K562 (cell line): Measurements from ENCODE around the gene EDRF1. TPM values are rescaled to one million over a fixed set of nuclear protein-coding genes. Genes with fewer than 3 reads are reported as not detected.

Experiments
- ATAC-seq: fragments of 200-7000 bp; cut with Tn5 transposase; 3 replicates; pipeline ENCODE4 v1.9.1; 2020; ENCODE audit warnings: moderate library complexity
- BruUV-seq: library from RNA; stranded (reverse); fragments of 400-500 nt; replicated peaks from 2 replicates; lab custom pipeline; 2021; lab: Mats Ljungman, UMichigan
- CTCF ChIA-PET: fragments of 300-600 bp; formaldehyde crosslinking; extraction: SDS; loops from one replicate; lab custom pipeline; 2021; ENCODE audit warnings: low intra/inter-chr PET ratio; lab: Yijun Ruan, JAX
- POLR2A ChIA-PET: fragments of 300-600, 350-650 bp; sonication (Branson Sonifier 250); formaldehyde crosslinking; extraction: SDS; loops from one replicate; lab custom pipeline; 2021; ENCODE audit warnings: antibody characterized with exemption, inconsistent platforms; lab: Yijun Ruan, JAX
- DNase-seq, 4 experiments: peaks; one replicate each; pipeline versions ENCODE4 v3.0.0 to v3.0.0-alpha.2; 2011 to 2018; ENCODE audit warnings: low spot score in 3 of 4, mixed read lengths in 3 of 4; ENCODE audit errors: extremely low read depth in 1 of 4
- FAIRE-seq: peaks from 2 replicates; lab custom pipeline; 2011; peaks lifted over from hg19 to GRCh38; lab: Jason Lieb, UNC
- H2AFZ ChIP-seq: 2 replicates; pipeline ENCODE4 v1.6.0; 2011; ENCODE audit warnings: low read depth, low read length, control low read depth, inconsistent platforms
- H3K27ac ChIP-seq: fragments of 200-600 bp; 3 replicates; pipeline ENCODE4 v1.8.0; 2011; ENCODE audit warnings: low read depth, mild to moderate bottlenecking, control low read depth, inconsistent platforms, low read length, moderate library complexity, mixed read lengths; ENCODE audit errors: extremely low read depth
- H3K27me3 ChIP-seq, 2 experiments: fragments of 300-600 bp in 1 of 2; 2 replicates in 1 of 2; 3 replicates in 1 of 2; pipeline versions ENCODE4 v1.6.0 to v1.8.0; 2011; ENCODE audit warnings: inconsistent platforms in 2 of 2, low read length in 2 of 2, mild to moderate bottlenecking in 1 of 2, mixed read lengths in 1 of 2, moderate library complexity in 1 of 2; ENCODE audit not compliant: control insufficient read depth in 2 of 2, insufficient read depth in 2 of 2
- H3K36me3 ChIP-seq: fragments of 300-600 bp; 3 replicates; pipeline ENCODE4 v1.8.0; 2011; ENCODE audit warnings: mild to moderate bottlenecking, low read length, inconsistent platforms; ENCODE audit not compliant: control insufficient read depth, insufficient read depth
- H3K4me1 ChIP-seq, 2 experiments: fragments of 200-600 bp in 1 of 2; replicated peaks in 1 of 2; 2 replicates in 1 of 2; 3 replicates in 1 of 2; pipeline versions ENCODE4 v1.5.1 to v1.8.0; 2011; ENCODE audit warnings: inconsistent platforms in 2 of 2, low read length in 2 of 2, mild to moderate bottlenecking in 1 of 2, mixed read lengths in 1 of 2, moderate library complexity in 1 of 2; ENCODE audit not compliant: control insufficient read depth in 2 of 2, insufficient read depth in 2 of 2
- H3K4me2 ChIP-seq: 2 replicates; pipeline ENCODE4 v1.6.1; 2011; ENCODE audit warnings: low read length, control low read depth, inconsistent platforms, mixed read lengths; ENCODE audit not compliant: insufficient read depth
- H3K4me3 ChIP-seq: fragments of 200-600 bp; sonication (generic), shearing (Covaris generic); 2 replicates; pipeline ENCODE4 v1.5.1; 2016; ENCODE audit warnings: control low read depth, inconsistent platforms
- H3K79me2 ChIP-seq: fragments of 200-600 bp; 3 replicates; pipeline ENCODE4 v1.8.0; 2011; ENCODE audit warnings: low read length, inconsistent platforms; ENCODE audit not compliant: control insufficient read depth, insufficient read depth
- H3K9ac ChIP-seq, 2 experiments: 2 replicates each; pipeline versions ENCODE4 v1.6.0 to v1.6.1; 2011; ENCODE audit warnings: low read depth in 2 of 2, low read length in 2 of 2, control low read depth in 1 of 2, inconsistent platforms in 1 of 2, mild to moderate bottlenecking in 1 of 2, mixed read lengths in 1 of 2; ENCODE audit not compliant: insufficient read depth in 1 of 2
- H3K9me1 ChIP-seq: one replicate; pipeline ENCODE4 v1.6.0; 2011; ENCODE audit warnings: inconsistent platforms, mild to moderate bottlenecking, low read length, moderate library complexity; ENCODE audit not compliant: control insufficient read depth, insufficient read depth
- H3K9me3 ChIP-seq: replicated peaks from 2 replicates; pipeline ENCODE4 v1.5.1; 2011; ENCODE audit warnings: low read depth, low read length, inconsistent platforms; ENCODE audit not compliant: control insufficient read depth, insufficient read depth
- H4K20me1 ChIP-seq: replicated peaks from 2 replicates; pipeline ENCODE4 v1.6.1; 2011; ENCODE audit warnings: low read length, inconsistent platforms, mixed read lengths; ENCODE audit not compliant: control insufficient read depth, insufficient read depth
- DEAF1 ChIP-seq: fragments of 450-650 bp; formaldehyde crosslinking; IDR thresholded peaks from 2 replicates; pipeline ENCODE4 v1.4.0; 2020; ENCODE audit warnings: mild to moderate bottlenecking, moderate library complexity
- FOXA3 ChIP-seq, 2 experiments: fragments of 450-650 bp in 1 of 2; sonication (generic) in 1 of 2; formaldehyde crosslinking; IDR thresholded peaks in 1 of 2; conservative IDR thresholded peaks in 1 of 2; 2 replicates each; pipeline versions ENCODE4 v1.4.0 to v1.8.0; 2020 to 2022; ENCODE audit warnings: mild to moderate bottlenecking in 2 of 2, missing genetic modification reagents in 1 of 2
- MBD2 ChIP-seq: sonication (generic); IDR thresholded peaks from 2 replicates; pipeline ENCODE4 v1.6.1; 2016; ENCODE audit warnings: low read depth, borderline replicate concordance
- MTF1 ChIP-seq: fragments of 250-450 bp; sonication (Bioruptor Pico); IDR thresholded peaks from 2 replicates; pipeline ENCODE4 v1.9.0; 2021; ENCODE audit warnings: moderate library complexity, mild to moderate bottlenecking, inconsistent platforms, borderline replicate concordance
- PPARD ChIP-seq: fragments of 250-450 bp; sonication (Bioruptor Pico); IDR thresholded peaks from 2 replicates; pipeline ENCODE4 v1.8.0; 2022; ENCODE audit warnings: inconsistent platforms, mild to moderate bottlenecking, moderate library complexity
- PTRF ChIP-seq: fragments of 450-650 bp; IDR thresholded peaks from 2 replicates; pipeline ENCODE4 v1.6.1; 2016; ENCODE audit warnings: mild to moderate bottlenecking, missing genetic modification characterization, missing compliant biosample characterization
- RAD51 ChIP-seq: fragments of 450-650 bp; IDR thresholded peaks from 2 replicates; pipeline ENCODE4 v1.7.1; 2016; ENCODE audit warnings: low read depth, mild to moderate bottlenecking, borderline replicate concordance
- RBM17 ChIP-seq: fragments of 200-400 bp; formaldehyde crosslinking; IDR thresholded peaks from 2 replicates; pipeline ENCODE4 v1.6.1; 2017; ENCODE audit warnings: low read depth, mild to moderate bottlenecking, low read length, borderline replicate concordance
- STAT5A ChIP-seq: IDR thresholded peaks from 2 replicates; pipeline ENCODE4 v1.6.1; 2012; ENCODE audit warnings: low read length, inconsistent platforms, borderline replicate concordance
- THAP7 ChIP-seq: fragments of 250-450 bp; sonication (Bioruptor Pico); IDR thresholded peaks from 2 replicates; pipeline ENCODE4 v1.5.0; 2021
- ZBTB33 ChIP-seq: sonication (generic); formaldehyde crosslinking; IDR thresholded peaks from 2 replicates; pipeline ENCODE4 v1.8.1; 2023; ENCODE audit warnings: mild to moderate bottlenecking, missing genetic modification reagents
- ZNF197 ChIP-seq: fragments of 200-800 bp; sonication (Bioruptor generic); IDR thresholded peaks from 2 replicates; pipeline ENCODE4 v1.6.1; 2016; ENCODE audit warnings: low read depth, missing genetic modification characterization, missing compliant biosample characterization
- ZNF263 ChIP-seq: sonication (generic); formaldehyde crosslinking; IDR thresholded peaks from 2 replicates; pipeline ENCODE4 v1.8.0; 2022; ENCODE audit warnings: mild to moderate bottlenecking, missing genetic modification reagents, borderline replicate concordance
- ZNF324 ChIP-seq: fragments of 250-450 bp; sonication (Bioruptor Pico); IDR thresholded peaks from 2 replicates; pipeline ENCODE4 v1.4.0; 2020; ENCODE audit warnings: mild to moderate bottlenecking
- ZNF696 ChIP-seq: fragments of 250-450 bp; sonication (Bioruptor Pico); conservative IDR thresholded peaks from 2 replicates; pipeline ENCODE4 v1.4.0; 2020; ENCODE audit warnings: mild to moderate bottlenecking, moderate library complexity
- WGBS: fragments of 100-300 bp; shearing (Covaris generic); methylation state at CpG from one replicate; pipeline ENCODE4 v1.1.6; 2016; ENCODE audit warnings: low coverage, mixed read lengths; ENCODE audit not compliant: insufficient coverage; ENCODE audit errors: missing lambda C conversion rate; 5-methylcytosine and 5-hydroxymethylcytosine counted together
- in situ Hi-C: fragments of 300-500 bp; cut with MboI; formaldehyde crosslinking; loops from 4 replicates; pipeline ENCODE4 v1.15.0; 2018; ENCODE audit warnings: inconsistent platforms, mixed read lengths
- intact Hi-C: fragments of 100-400 bp; cut with micrococcal nuclease; formaldehyde crosslinking; loops from 2 replicates; pipeline ENCODE4 v1.14.2; 2022
- polyA plus RNA-seq, 8 experiments: library from polyadenylated mRNA; depleted of rRNA in 4 of 8; stranded (reverse) in 5 of 8; unstranded in 3 of 8; fragments of >200 nt; fragmentation: Nextera tagmentation in 2 of 8; fragmentation: Illumina TruSeq in 1 of 8; extraction: Ambion mirVana in 2 of 8; extraction: Trizol in 1 of 8; gene quantifications; 2 replicates each; pipeline versions ENCODE4 v1.2.1 to v1.2.3, GENCODE V29; 2011 to 2014; ENCODE audit warnings: inconsistent platforms in 1 of 8, missing spikeins in 1 of 8
- total RNA-seq, 7 experiments: library from RNA; depleted of rRNA in 6 of 7; stranded (reverse); fragments of >200 nt in 6 of 7; fragmentation: Illumina TruSeq in 2 of 7; extraction: Trizol in 2 of 7; gene quantifications; 2 replicates each; pipeline versions ENCODE4 v1.2.1 to v1.2.3, GENCODE V29; 2011 to 2021; ENCODE audit warnings: low replicate concordance in 1 of 7
- TF ChIP-seq, protein P1 (sequence below): fragments of 450-650 bp; formaldehyde crosslinking; IDR thresholded peaks from 2 replicates; pipeline ENCODE4 v1.4.0; 2020; ENCODE audit warnings: mild to moderate bottlenecking, moderate library complexity

Gene EDRF1
- total and polyA plus RNA-seq, 9 of the 15 experiments (the other 6 are each of a cell fraction or from before 2014, with no cell fraction given), result 7.6 to 26.0 (median 18.6) TPM

GRCh38 chr10:125692196-125692595, 27.3 kb upstream of the EDRF1 start:
- Histone ChIP-seq H3K4me1 (no peaks in the 10 kb centered on the region), H3K36me3 (no peaks in the 10 kb centered on the region), H3K9me3 (no peaks in the 10 kb centered on the region), H3K4me2 (no peak overlapping the region), H3K27ac (no peak overlapping the region), H3K9me1 (no peaks in the 10 kb centered on the region), H2AFZ (no peak overlapping the region), H3K79me2 (no peaks in the 10 kb centered on the region), H3K4me3 (no peak overlapping the region), H4K20me1 (no peaks in the 10 kb centered on the region), H3K27me3 (peaks cover 25 to 45% of the 10 kb centered on the region in 2 experiments; a peak in 4 of 5 replicates), H3K9ac (no peak overlapping the region)
- WGBS, result 0% methylated on average over 3 of the region's 3 CpGs
- ATAC-seq (no peak), FAIRE-seq (no peak), DNase-seq (no peak)
- intact Hi-C loops (no loop called here), in situ Hi-C loops (no loop called here)
- TF ChIP-seq ZNF263 (CRISPR knock-in tag) (no peak), THAP7 (CRISPR knock-in tag) (no peak), PTRF (tag) (no peak), DEAF1 (CRISPR knock-in tag) (no peak), RBM17 (no peak), ZNF197 (no peak), PPARD (no peak), ZNF696 (CRISPR knock-in tag) (no peak), MTF1 (CRISPR knock-in tag) (no peak), MBD2 (no peak), STAT5A (no peak), ZBTB33 (CRISPR knock-in tag) (no peak), ZNF324 (no peak), FOXA3 (CRISPR knock-in tag; conservative IDR thresholded peaks at IDR 0.05 in 1 of 2, IDR thresholded peaks at IDR 0.05 in 1 of 2) (no peak), RAD51 (no peak)
- TF ChIP-seq, protein P1, sequence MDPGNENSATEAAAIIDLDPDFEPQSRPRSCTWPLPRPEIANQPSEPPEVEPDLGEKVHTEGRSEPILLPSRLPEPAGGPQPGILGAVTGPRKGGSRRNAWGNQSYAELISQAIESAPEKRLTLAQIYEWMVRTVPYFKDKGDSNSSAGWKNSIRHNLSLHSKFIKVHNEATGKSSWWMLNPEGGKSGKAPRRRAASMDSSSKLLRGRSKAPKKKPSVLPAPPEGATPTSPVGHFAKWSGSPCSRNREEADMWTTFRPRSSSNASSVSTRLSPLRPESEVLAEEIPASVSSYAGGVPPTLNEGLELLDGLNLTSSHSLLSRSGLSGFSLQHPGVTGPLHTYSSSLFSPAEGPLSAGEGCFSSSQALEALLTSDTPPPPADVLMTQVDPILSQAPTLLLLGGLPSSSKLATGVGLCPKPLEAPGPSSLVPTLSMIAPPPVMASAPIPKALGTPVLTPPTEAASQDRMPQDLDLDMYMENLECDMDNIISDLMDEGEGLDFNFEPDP (CRISPR knock-in tag), result no peak
- POLR2A ChIA-PET, result no interaction called here
- no TSS peak for BruUV-seq
- CTCF ChIA-PET, result no interaction called here
